ENCODE results near the gene MSN. TPM values are rescaled to one million over a fixed set of nuclear protein-coding genes. Genes with fewer than 3 reads are reported as not detected.
"Not testable (repeated sequence)": the region's sequence is repeated elsewhere in the genome, so short reads cannot be mapped to it uniquely, and the experiment has no call there.

The MSN gene
- total RNA-seq, 1 experiment from 2014 or later = 91.2 TPM

GRCh38 chrX:65758505-65758904, 91.1 kb downstream of the MSN start (continued):
- TF ChIP-seq, protein P1, sequence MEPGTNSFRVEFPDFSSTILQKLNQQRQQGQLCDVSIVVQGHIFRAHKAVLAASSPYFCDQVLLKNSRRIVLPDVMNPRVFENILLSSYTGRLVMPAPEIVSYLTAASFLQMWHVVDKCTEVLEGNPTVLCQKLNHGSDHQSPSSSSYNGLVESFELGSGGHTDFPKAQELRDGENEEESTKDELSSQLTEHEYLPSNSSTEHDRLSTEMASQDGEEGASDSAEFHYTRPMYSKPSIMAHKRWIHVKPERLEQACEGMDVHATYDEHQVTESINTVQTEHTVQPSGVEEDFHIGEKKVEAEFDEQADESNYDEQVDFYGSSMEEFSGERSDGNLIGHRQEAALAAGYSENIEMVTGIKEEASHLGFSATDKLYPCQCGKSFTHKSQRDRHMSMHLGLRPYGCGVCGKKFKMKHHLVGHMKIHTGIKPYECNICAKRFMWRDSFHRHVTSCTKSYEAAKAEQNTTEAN (CRISPR knock-in tag; IDR thresholded peaks at IDR 0.05) = no peak
- TF ChIP-seq GTF2I (CRISPR knock-in tag; conservative IDR thresholded peaks at IDR 0.05) = no peak
- TF ChIP-seq ZNF396 (CRISPR knock-in tag; IDR thresholded peaks at IDR 0.05; ENCODE audit: borderline replicate concordance) = no peak
- TF ChIP-seq CTCF (IDR thresholded peaks at IDR 0.05) = no peak

GRCh38 chrX:65759525-65759924, 92.1 kb downstream of the MSN start:
- H3K27ac Mint-ChIP-seq = not testable (repeated sequence)

DNA sequence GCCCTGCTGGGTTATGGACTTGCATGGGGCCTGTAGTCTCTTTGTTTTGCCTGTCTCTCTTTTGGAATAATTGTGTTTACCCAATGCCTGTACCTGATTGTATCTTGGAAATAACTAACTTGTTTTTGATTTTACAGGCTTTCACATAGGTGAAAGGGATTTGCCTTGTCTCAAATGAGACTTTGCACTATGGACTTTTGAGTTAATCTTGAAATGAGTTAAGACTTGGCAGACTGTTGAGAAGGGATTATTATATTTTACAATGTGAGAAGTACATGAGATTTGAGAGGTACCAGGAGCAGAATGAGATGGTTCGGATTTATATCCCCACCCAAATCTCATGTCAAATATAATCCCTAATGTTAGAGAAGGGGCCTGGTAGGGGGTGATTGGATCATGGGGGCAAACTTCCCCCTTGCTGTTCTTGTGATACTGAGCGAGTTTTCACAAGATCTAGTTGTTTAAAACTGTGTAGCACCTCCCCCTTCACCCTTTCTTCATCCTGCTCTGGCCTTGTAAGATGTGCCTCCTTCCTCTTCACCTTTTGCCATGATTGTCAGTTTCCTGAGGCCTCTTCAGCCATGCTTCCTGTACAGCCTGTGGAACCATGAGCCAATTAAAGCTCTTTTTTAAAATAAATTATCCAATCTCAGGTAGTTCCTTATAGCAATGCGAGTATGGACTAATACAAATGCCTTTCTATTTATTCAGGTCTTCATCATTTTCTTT, 102.3 kb downstream of the MSN start:
- Mint-ChIP-seq H3K4me1 (no peaks in the 10 kb centered on the region), H3K36me3 (no peaks in the 10 kb centered on the region), H3K4me3 (no peak overlapping the region), H3K27ac (no peak overlapping the region), H3K27me3 (ENCODE audit: low read depth) (no peaks in the 10 kb centered on the region), H3K9me3 (no peaks in the 10 kb centered on the region)
- ChIA-PET POLR2A (no interaction called here), CTCF (no interaction called here)
- ATAC-seq (no peak), DNase-seq (ENCODE audit: low spot score) (no peak)
- no peak for TF ChIP-seq ETV6 (CRISPR knock-in tag; IDR thresholded peaks at IDR 0.05)
- TF ChIP-seq GTF2I (CRISPR knock-in tag; conservative IDR thresholded peaks at IDR 0.05) = no peak
- TF ChIP-seq ZNF671 (CRISPR knock-in tag; IDR thresholded peaks at IDR 0.05) = no peak
- TF ChIP-seq NFATC4 (CRISPR knock-in tag; IDR thresholded peaks at IDR 0.05) = no peak
- no peak for TF ChIP-seq ATF2 (CRISPR knock-in tag; IDR thresholded peaks at IDR 0.05; ENCODE audit: borderline replicate concordance, low read depth)
- no peak for TF ChIP-seq ZNF532 (CRISPR knock-in tag; IDR thresholded peaks at IDR 0.05; ENCODE audit: borderline replicate concordance)
- no peak for TF ChIP-seq ZNF512 (CRISPR knock-in tag; IDR thresholded peaks at IDR 0.05; ENCODE audit: borderline replicate concordance)
- no peak for TF ChIP-seq KAT7 (CRISPR knock-in tag; IDR thresholded peaks at IDR 0.05; ENCODE audit: borderline replicate concordance)
- no peak for TF ChIP-seq NR2C2 (CRISPR knock-in tag; IDR thresholded peaks at IDR 0.05)
- TF ChIP-seq, protein P2, sequence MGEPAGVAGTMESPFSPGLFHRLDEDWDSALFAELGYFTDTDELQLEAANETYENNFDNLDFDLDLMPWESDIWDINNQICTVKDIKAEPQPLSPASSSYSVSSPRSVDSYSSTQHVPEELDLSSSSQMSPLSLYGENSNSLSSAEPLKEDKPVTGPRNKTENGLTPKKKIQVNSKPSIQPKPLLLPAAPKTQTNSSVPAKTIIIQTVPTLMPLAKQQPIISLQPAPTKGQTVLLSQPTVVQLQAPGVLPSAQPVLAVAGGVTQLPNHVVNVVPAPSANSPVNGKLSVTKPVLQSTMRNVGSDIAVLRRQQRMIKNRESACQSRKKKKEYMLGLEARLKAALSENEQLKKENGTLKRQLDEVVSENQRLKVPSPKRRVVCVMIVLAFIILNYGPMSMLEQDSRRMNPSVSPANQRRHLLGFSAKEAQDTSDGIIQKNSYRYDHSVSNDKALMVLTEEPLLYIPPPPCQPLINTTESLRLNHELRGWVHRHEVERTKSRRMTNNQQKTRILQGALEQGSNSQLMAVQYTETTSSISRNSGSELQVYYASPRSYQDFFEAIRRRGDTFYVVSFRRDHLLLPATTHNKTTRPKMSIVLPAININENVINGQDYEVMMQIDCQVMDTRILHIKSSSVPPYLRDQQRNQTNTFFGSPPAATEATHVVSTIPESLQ (CRISPR knock-in tag; IDR thresholded peaks at IDR 0.05) = no peak
- no peak for TF ChIP-seq FOXJ3 (CRISPR knock-in tag; IDR thresholded peaks at IDR 0.05; ENCODE audit: borderline replicate concordance)
- no peak for TF ChIP-seq SMAD3 (CRISPR knock-in tag; IDR thresholded peaks at IDR 0.05; ENCODE audit: borderline replicate concordance)
- no peak for TF ChIP-seq MLX (CRISPR knock-in tag; IDR thresholded peaks at IDR 0.05)

More at GRCh38 chrX:65759525-65759924, 92.1 kb downstream of the MSN start:
- H3K9me3 Mint-ChIP-seq; POLR2A ChIA-PET; H3K27me3 Mint-ChIP-seq (ENCODE audit: low read depth); H3K36me3 Mint-ChIP-seq; CTCF ChIA-PET; DNase-seq (ENCODE audit: low spot score); H3K4me1 Mint-ChIP-seq; H3K4me3 Mint-ChIP-seq; ATAC-seq: not testable (repeated sequence)

Data from WTC11 (cell line).